NCI-H1417 (cell line): ENCODE measurements around the gene TDP1.
"Not testable (repeated sequence)": the region's sequence is repeated elsewhere in the genome, so short reads cannot be mapped to it uniquely, and the experiment has no call there.

Source experiments
- DNase-seq, 3 experiments: peaks; one replicate each; lab custom pipeline; 2025; lab: John Stamatoyannopoulos, UW

Gene TDP1

GRCh38 chr14:90049390-90049789 lies 93.7 kb downstream of the TDP1 start:
- no peak for DNase-seq

GRCh38 chr14:90050271-90050670 lies 94.5 kb downstream of the TDP1 start:
- no peak for DNase-seq

GRCh38 chr14:90053044-90053443 lies 97.3 kb downstream of the TDP1 start:
- DNase-seq, result no peak

GRCh38 chr14:90054803-90055202 lies 99.1 kb downstream of the TDP1 start:
- DNase-seq, result no peak

GRCh38 chr14:90056826-90057225 lies 101.1 kb downstream of the TDP1 start:
- DNase-seq, result no peak

- DNase-seq, result no peak
Observed at GRCh38 chr14:90058876-90059458, 103.2 kb downstream of the TDP1 start.

- DNase-seq, result peak; percentile 24 to 93 (median 89)
Observed at GRCh38 chr14:90060312-90060964, 104.7 kb downstream of the TDP1 start.

- peak in 2 of 3 experiments; percentile 56 to 77 for DNase-seq
Observed at GRCh38 chr14:90060965-90061684, 105.4 kb downstream of the TDP1 start.

GRCh38 chr14:90061685-90062126 lies 106.0 kb downstream of the TDP1 start, which contains the start of gene KCNK13:
Gene KCNK13 (plus strand): TSS chr14:90061994. CDS start chr14:90062206, 212 bp downstream.
- DNase-seq, result peak in 2 of 3 experiments; percentile 75 to 88

- DNase-seq, result peak in 2 of 3 experiments; percentile 92 to 95
Observed at GRCh38 chr14:90062127-90062794, 106.5 kb downstream of the TDP1 start.

- DNase-seq, result no peak
Observed at GRCh38 chr14:90062822-90063539, 107.3 kb downstream of the TDP1 start.

GRCh38 chr14:90072350-90072749 lies 116.6 kb downstream of the TDP1 start:
- no peak for DNase-seq

- no peak for DNase-seq
Observed at GRCh38 chr14:90079576-90079975, 123.8 kb downstream of the TDP1 start.

- peak in 1 of 3 experiments; percentile 19 for DNase-seq
Observed at GRCh38 chr14:90087433-90087832, 131.7 kb downstream of the TDP1 start.

GRCh38 chr14:90088176-90088575 lies 132.4 kb downstream of the TDP1 start:
- DNase-seq, result no peak

GRCh38 chr14:90089486-90089885 lies 133.8 kb downstream of the TDP1 start:
- not testable (repeated sequence) for DNase-seq

- DNase-seq, result no peak
Observed at GRCh38 chr14:90091393-90091792, 135.7 kb downstream of the TDP1 start.

GRCh38 chr14:90093942-90094595 lies 138.3 kb downstream of the TDP1 start:
- peak in 1 of 3 experiments; percentile 8 for DNase-seq
